ENCODE results near the gene PRKCSH.

DNA sequence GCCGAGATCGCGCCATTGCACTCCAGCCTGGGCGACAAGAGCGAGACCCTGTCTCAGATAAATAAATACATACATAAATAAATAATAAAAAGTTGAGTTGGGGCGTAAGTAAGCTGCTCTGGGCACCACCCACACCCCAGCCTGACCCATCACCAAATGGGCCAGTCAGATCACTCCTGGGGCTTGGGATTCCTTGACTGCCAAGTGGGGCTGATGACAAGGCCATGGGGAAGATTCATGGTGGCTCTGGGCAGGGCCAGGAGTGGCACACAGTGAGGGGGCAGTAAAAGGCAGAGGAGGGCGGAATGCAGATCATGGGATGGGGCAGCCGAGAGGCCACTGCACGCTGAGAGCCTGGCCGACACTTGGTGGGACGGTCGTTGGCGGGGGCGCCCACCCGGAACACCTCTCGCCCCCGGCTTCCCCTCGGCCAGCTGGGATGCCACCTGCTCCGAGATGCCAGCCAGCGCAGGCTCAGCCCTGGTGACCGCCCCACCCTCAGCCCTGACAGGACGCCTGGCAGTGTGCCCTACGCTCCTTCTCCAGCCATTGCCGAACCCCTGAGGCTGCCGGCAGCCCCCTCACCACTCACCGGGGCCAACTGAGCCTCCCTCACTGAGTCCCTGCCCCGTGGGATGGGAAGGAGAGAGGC lies 59.3 kb downstream of the PRKCSH start:
- no peak for TF ChIP-seq CEBPB (IDR thresholded peaks at IDR 0.05; ENCODE audit: borderline replicate concordance in 1 of 2, low read depth in 2 of 2, low read length in 2 of 2)
- TF ChIP-seq, protein P1, sequence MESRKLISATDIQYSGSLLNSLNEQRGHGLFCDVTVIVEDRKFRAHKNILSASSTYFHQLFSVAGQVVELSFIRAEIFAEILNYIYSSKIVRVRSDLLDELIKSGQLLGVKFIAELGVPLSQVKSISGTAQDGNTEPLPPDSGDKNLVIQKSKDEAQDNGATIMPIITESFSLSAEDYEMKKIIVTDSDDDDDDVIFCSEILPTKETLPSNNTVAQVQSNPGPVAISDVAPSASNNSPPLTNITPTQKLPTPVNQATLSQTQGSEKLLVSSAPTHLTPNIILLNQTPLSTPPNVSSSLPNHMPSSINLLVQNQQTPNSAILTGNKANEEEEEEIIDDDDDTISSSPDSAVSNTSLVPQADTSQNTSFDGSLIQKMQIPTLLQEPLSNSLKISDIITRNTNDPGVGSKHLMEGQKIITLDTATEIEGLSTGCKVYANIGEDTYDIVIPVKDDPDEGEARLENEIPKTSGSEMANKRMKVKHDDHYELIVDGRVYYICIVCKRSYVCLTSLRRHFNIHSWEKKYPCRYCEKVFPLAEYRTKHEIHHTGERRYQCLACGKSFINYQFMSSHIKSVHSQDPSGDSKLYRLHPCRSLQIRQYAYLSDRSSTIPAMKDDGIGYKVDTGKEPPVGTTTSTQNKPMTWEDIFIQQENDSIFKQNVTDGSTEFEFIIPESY (IDR thresholded peaks at IDR 0.05), result no peak
- no peak for TF ChIP-seq POLR2A (IDR thresholded peaks at IDR 0.05; ENCODE audit: low read depth, low read length)
- TF ChIP-seq USF1 (IDR thresholded peaks at IDR 0.05; ENCODE audit: borderline replicate concordance, extremely low read length, insufficient read depth, low read depth, low read length), result no peak
- no peak for TF ChIP-seq FOS (IDR thresholded peaks at IDR 0.05; ENCODE audit: borderline replicate concordance, extremely low read depth, insufficient read length)
- TF ChIP-seq RAD21 (IDR thresholded peaks at IDR 0.05; ENCODE audit: insufficient read depth, low read depth, low read length), result no peak
- no peak for TF ChIP-seq HDAC6 (IDR thresholded peaks at IDR 0.05; ENCODE audit: unreplicated experiment)
- no peak for TF ChIP-seq ZNF274 (IDR thresholded peaks at IDR 0.05; ENCODE audit: insufficient read depth, insufficient read length)
- TF ChIP-seq BHLHE40 (IDR thresholded peaks at IDR 0.05; ENCODE audit: borderline replicate concordance in 1 of 2, low read depth in 2 of 2, low read length in 1 of 2), result no peak
- no peak for TF ChIP-seq SIN3A (IDR thresholded peaks at IDR 0.05; ENCODE audit: low read depth, low read length)

Data from GM12878 (cell line).